CD4-positive, CD25-positive, alpha-beta regulatory T cell (primary cell): ENCODE measurements around the gene HJURP. TPM values are rescaled to one million over a fixed set of nuclear protein-coding genes. Genes with fewer than 3 reads are reported as not detected.

Experiments used
- ATAC-seq, 2 donors: fragments of 150-1000 bp; cut with Tn5 transposase; one replicate each; pipeline ENCODE4 v1.10.0; 2021; ENCODE audit warnings: low read depth in 2 of 2, moderate number of reproducible peaks in 2 of 2, moderate library complexity in 1 of 2
- DNase-seq, 3 donors: peaks; one replicate each; pipeline versions ENCODE4 v3.0.0 to v3.0.0-alpha.2; 2012 to 2022; ENCODE audit warnings: mixed read lengths in 1 of 3
- H3K27ac ChIP-seq: one replicate; pipeline ENCODE4 v1.7.0; 2013; ENCODE audit warnings: mild to moderate bottlenecking, low read length; ENCODE audit not compliant: insufficient read depth, poor library complexity, severe bottlenecking
- H3K27me3 ChIP-seq: one replicate; pipeline ENCODE4 v1.7.0; 2013; ENCODE audit warnings: low read length; ENCODE audit not compliant: control insufficient read depth, insufficient read depth
- H3K36me3 ChIP-seq: one replicate; pipeline ENCODE4 v1.7.0; 2013; ENCODE audit warnings: mild to moderate bottlenecking, low read length, moderate library complexity; ENCODE audit not compliant: control insufficient read depth, insufficient read depth
- H3K4me1 ChIP-seq: 2 replicates; pipeline ENCODE4 v1.7.0; 2013; ENCODE audit warnings: mild to moderate bottlenecking, low read length; ENCODE audit not compliant: insufficient read depth, control insufficient read depth, poor library complexity, severe bottlenecking
- H3K4me3 ChIP-seq: one replicate; pipeline ENCODE4 v1.7.0; 2013; ENCODE audit warnings: low read depth, mild to moderate bottlenecking, low read length, moderate library complexity
- H3K9me3 ChIP-seq, 2 experiments: 1 replicate in 1 of 2; 2 replicates in 1 of 2; pipeline ENCODE4 v1.7.0; 2013; ENCODE audit warnings: low read length in 2 of 2, mild to moderate bottlenecking in 1 of 2, moderate library complexity in 1 of 2; ENCODE audit not compliant: control insufficient read depth in 2 of 2
- H3K27ac Mint-ChIP-seq, 3 donors: one replicate each; pipeline ENCODE4 v1.8.0; 2020 to 2022; ENCODE audit warnings: mild to moderate bottlenecking in 3 of 3, mixed read lengths in 3 of 3, moderate library complexity in 2 of 3
- H3K27me3 Mint-ChIP-seq: one replicate; pipeline ENCODE4 v1.8.0; 2022; ENCODE audit warnings: mild to moderate bottlenecking, mixed read lengths
- H3K36me3 Mint-ChIP-seq: one replicate; pipeline ENCODE4 v1.8.0; 2020; ENCODE audit warnings: mixed read lengths
- H3K4me1 Mint-ChIP-seq, 4 donors: one replicate each; pipeline ENCODE4 v1.8.0; 2020 to 2022; ENCODE audit warnings: mixed read lengths in 4 of 4, mild to moderate bottlenecking in 1 of 4
- H3K4me3 Mint-ChIP-seq, 4 donors: one replicate each; pipeline ENCODE4 v1.8.0; 2020 to 2022; ENCODE audit warnings: mild to moderate bottlenecking in 4 of 4, mixed read lengths in 4 of 4, moderate library complexity in 3 of 4
- H3K9me3 Mint-ChIP-seq, 7 donors: one replicate each; pipeline ENCODE4 v1.8.0; 2020 to 2022; ENCODE audit warnings: mixed read lengths in 7 of 7, mild to moderate bottlenecking in 3 of 7, moderate library complexity in 2 of 7
- polyA plus RNA-seq, 4 donors: library from polyadenylated mRNA; unstranded; fragments of 300-500 nt; fragmentation: Illumina TruSeq; gene quantifications; one replicate each; pipeline ENCODE4 v1.2.3, GENCODE V29; 2021
- total RNA-seq: library from RNA; stranded (reverse); gene quantifications from one replicate; pipeline ENCODE4 v1.2.3, GENCODE V29; 2022

HJURP gene
- total and polyA plus RNA-seq, 5 donors from 2014 or later: 0.34 to 1.8 (median 1.4) TPM

GRCh38 chr2:233871432-233871831 lies 17.1 kb upstream of the HJURP start:
- H3K36me3 Mint-ChIP-seq: peaks cover 3% of the 10 kb centered on the region
- H3K9me3 Mint-ChIP-seq: peaks cover 1 to 13% (median 5%) of the 10 kb centered on the region in 7 donors
- Histone ChIP-seq H3K36me3 (no peaks in the 10 kb centered on the region), H3K9me3 (peaks cover 9 to 15% of the 10 kb centered on the region in 2 experiments), H3K27ac (no peak overlapping the region), H3K4me3 (no peak overlapping the region), H3K27me3 (peaks cover 29% of the 10 kb centered on the region), H3K4me1 (no peaks in the 10 kb centered on the region)
- H3K4me3 Mint-ChIP-seq: no peak overlapping the region
- no peak overlapping the region for H3K27ac Mint-ChIP-seq
- DNase-seq: no peak
- peaks cover 0 to 16% (median 4%) of the 10 kb centered on the region in 4 donors for H3K4me1 Mint-ChIP-seq
- H3K27me3 Mint-ChIP-seq: peaks cover 46% of the 10 kb centered on the region
- ATAC-seq: no peak

- peaks cover 18% of the 10 kb centered on the region for H3K27me3 ChIP-seq
- Mint-ChIP-seq H3K36me3 (no peaks in the 10 kb centered on the region), H3K4me3 (peak within 1 kb of the TSS; percentile 85 to 91 (median 90)), H3K9me3 (peaks cover 1 to 13% (median 5%) of the 10 kb centered on the region in 7 donors), H3K27ac (peak within 1 kb of the TSS; percentile 80 to 94 (median 87)), H3K27me3 (peaks cover 25% of the 10 kb centered on the region), H3K4me1 (peaks cover 0 to 18% (median 4%) of the 10 kb centered on the region in 4 donors)
- ATAC-seq: peak; percentile 68 to 77
- DNase-seq: peak; percentile 40 to 78 (median 68)
- no peaks in the 10 kb centered on the region for H3K4me1 ChIP-seq
- H3K9me3 ChIP-seq: peaks cover 9 to 17% of the 10 kb centered on the region in 2 experiments
- H3K4me3 ChIP-seq: peak within 1 kb of the TSS; percentile 84
- H3K36me3 ChIP-seq: no peaks in the 10 kb centered on the region
- H3K27ac ChIP-seq: no peak within 1 kb of the TSS
Observed at GRCh38 chr2:233867993-233868532, 13.7 kb upstream of the HJURP start, which contains the start of gene MSL3B. Gene MSL3B (minus strand): TSS chr2:233868386.

- H3K9me3 Mint-ChIP-seq: peaks cover 1 to 12% (median 5%) of the 10 kb centered on the region in 7 donors
- Histone ChIP-seq H3K27me3 (peaks cover 10% of the 10 kb centered on the region), H3K9me3 (peaks cover 9 to 17% of the 10 kb centered on the region in 2 experiments), H3K4me1 (no peaks in the 10 kb centered on the region), H3K4me3 (no peak overlapping the region), H3K27ac (no peak overlapping the region), H3K36me3 (no peaks in the 10 kb centered on the region)
- no peak for DNase-seq
- H3K4me3 Mint-ChIP-seq: peak overlapping the region in 2 of 4 donors; percentile 21 to 70
- peaks cover 0 to 18% (median 6%) of the 10 kb centered on the region in 4 donors for H3K4me1 Mint-ChIP-seq
- H3K36me3 Mint-ChIP-seq: no peaks in the 10 kb centered on the region
- H3K27me3 Mint-ChIP-seq: peaks cover 9% of the 10 kb centered on the region
- no peak overlapping the region for H3K27ac Mint-ChIP-seq
- ATAC-seq: no peak
Observed at GRCh38 chr2:233866479-233866878, 12.1 kb upstream of the HJURP start.

GRCh38 chr2:233865838-233866237 lies 11.5 kb upstream of the HJURP start:
- H3K4me3 ChIP-seq: no peak overlapping the region
- Mint-ChIP-seq H3K27ac (no peak overlapping the region), H3K4me3 (peak overlapping the region in 3 of 4 donors; percentile 6 to 68 (median 11)), H3K9me3 (peaks cover 1 to 12% (median 5%) of the 10 kb centered on the region in 7 donors), H3K4me1 (peaks cover 0 to 18% (median 6%) of the 10 kb centered on the region in 4 donors), H3K36me3 (no peaks in the 10 kb centered on the region), H3K27me3 (peaks cover 9% of the 10 kb centered on the region)
- no peaks in the 10 kb centered on the region for H3K36me3 ChIP-seq
- DNase-seq (peak in 1 of 3 donors; percentile 17), ATAC-seq (peak in 1 of 2 donors; percentile 25)
- H3K27ac ChIP-seq: no peak overlapping the region
- H3K9me3 ChIP-seq: peaks cover 9 to 16% of the 10 kb centered on the region in 2 experiments
- peaks cover 4% of the 10 kb centered on the region for H3K27me3 ChIP-seq
- H3K4me1 ChIP-seq: no peaks in the 10 kb centered on the region

- Mint-ChIP-seq H3K27me3 (peaks cover 7% of the 10 kb centered on the region), H3K4me1 (peaks cover 0 to 10% (median 7%) of the 10 kb centered on the region in 4 donors), H3K36me3 (no peaks in the 10 kb centered on the region), H3K9me3 (peaks cover 0 to 3% (median 0%) of the 10 kb centered on the region in 7 donors), H3K27ac (no peak overlapping the region), H3K4me3 (no peak overlapping the region)
- H3K4me1 ChIP-seq: no peaks in the 10 kb centered on the region
- DNase-seq (no peak), ATAC-seq (no peak)
- peaks cover 0 to 2% of the 10 kb centered on the region in 2 experiments for H3K9me3 ChIP-seq
- H3K27ac ChIP-seq: no peak overlapping the region
- no peak overlapping the region for H3K4me3 ChIP-seq
- H3K36me3 ChIP-seq: no peaks in the 10 kb centered on the region
- H3K27me3 ChIP-seq: no peaks in the 10 kb centered on the region
Observed at GRCh38 chr2:233862261-233862768, 8.0 kb upstream of the HJURP start.

GRCh38 chr2:233858331-233858730 lies 4.0 kb upstream of the HJURP start:
- ATAC-seq (no peak), DNase-seq (no peak)
- Histone ChIP-seq H3K27me3 (no peaks in the 10 kb centered on the region), H3K9me3 (no peaks in the 10 kb centered on the region), H3K27ac (no peak overlapping the region), H3K4me3 (no peak overlapping the region), H3K36me3 (no peaks in the 10 kb centered on the region), H3K4me1 (peaks cover 16% of the 10 kb centered on the region)
- peaks cover 0 to 39% (median 16%) of the 10 kb centered on the region in 4 donors for H3K4me1 Mint-ChIP-seq
- H3K36me3 Mint-ChIP-seq: no peaks in the 10 kb centered on the region
- no peak overlapping the region for H3K4me3 Mint-ChIP-seq
- H3K27ac Mint-ChIP-seq: no peak overlapping the region
- peaks cover 13% of the 10 kb centered on the region for H3K27me3 Mint-ChIP-seq
- peaks cover 0 to 1% (median 0%) of the 10 kb centered on the region in 7 donors for H3K9me3 Mint-ChIP-seq

- peaks cover 0 to 45% (median 19%) of the 10 kb centered on the region in 4 donors for H3K4me1 Mint-ChIP-seq
- peak overlapping the region in 3 of 4 donors; percentile 63 to 88 (median 73) for H3K4me3 Mint-ChIP-seq
- peaks cover 0 to 1% (median 0%) of the 10 kb centered on the region in 7 donors for H3K9me3 Mint-ChIP-seq
- H3K27me3 Mint-ChIP-seq: peaks cover 13% of the 10 kb centered on the region
- H3K4me3 ChIP-seq: no peak overlapping the region
- no peaks in the 10 kb centered on the region for H3K27me3 ChIP-seq
- H3K4me1 ChIP-seq: peaks cover 21% of the 10 kb centered on the region
- ATAC-seq (no peak), DNase-seq (peak; percentile 32 to 63 (median 40))
- no peaks in the 10 kb centered on the region for H3K36me3 Mint-ChIP-seq
- H3K36me3 ChIP-seq: no peaks in the 10 kb centered on the region
- no peak overlapping the region for H3K27ac Mint-ChIP-seq
- no peaks in the 10 kb centered on the region for H3K9me3 ChIP-seq
- H3K27ac ChIP-seq: no peak overlapping the region
Observed at GRCh38 chr2:233857511-233858141, 3.3 kb upstream of the HJURP start.
